HEK293 (cell line): ENCODE measurements around the gene BRCA2.

ENCODE experiments used
- CTCF ChIA-PET: fragments of 350-600 bp; formaldehyde crosslinking; extraction: SDS; loops from one replicate; lab custom pipeline; 2021; ENCODE audit warnings: antibody characterized with exemption; lab: Yijun Ruan, JAX
- POLR2A ChIA-PET: fragments of 300-600 bp; formaldehyde crosslinking; extraction: SDS; loops from one replicate; lab custom pipeline; 2020; ENCODE audit warnings: antibody characterized with exemption, inconsistent platforms; lab: Yijun Ruan, JAX
- H3K27ac ChIP-seq: fragments of 200-500 bp; sonication (Bioruptor generic); 2 replicates; pipeline ENCODE4 v1.5.1; 2014; ENCODE audit warnings: low read depth, low read length, control low read depth, inconsistent platforms; ENCODE audit errors: extremely low read depth
- H3K36me3 ChIP-seq, 2 experiments: fragments of 200-500 bp in 1 of 2; sonication (Bioruptor generic) in 1 of 2; 1 replicate in 1 of 2; 2 replicates in 1 of 2; pipeline ENCODE4 v1.5.1; 2014 to 2017; ENCODE audit warnings: inconsistent platforms in 2 of 2, low read length in 2 of 2; ENCODE audit not compliant: control insufficient read depth in 2 of 2, insufficient read depth in 1 of 2
- H3K4me1 ChIP-seq: fragments of 200-500 bp; sonication (Bioruptor generic); 2 replicates; pipeline ENCODE4 v1.5.1; 2014; ENCODE audit warnings: mild to moderate bottlenecking, low read length, inconsistent platforms; ENCODE audit not compliant: control insufficient read depth, insufficient read depth
- H3K4me3 ChIP-seq: 2 replicates; pipeline ENCODE4 v1.5.1; 2011; ENCODE audit warnings: low read depth, mild to moderate bottlenecking, control low read depth, low read length, moderate library complexity
- H3K9me3 ChIP-seq: fragments of 200-500 bp; sonication (Bioruptor generic); 2 replicates; pipeline ENCODE4 v1.5.1; 2014; ENCODE audit warnings: low read depth, low read length, inconsistent platforms; ENCODE audit not compliant: control insufficient read depth, insufficient read depth
- BCL11A ChIP-seq: fragments of 450-650 bp; formaldehyde crosslinking; IDR thresholded peaks from 2 replicates; pipeline ENCODE4 v1.5.1; 2016; ENCODE audit warnings: low read depth, missing biosample characterization, missing genetic modification characterization
- CTCF ChIP-seq: fragments of 450-650 bp; formaldehyde crosslinking; IDR thresholded peaks from 2 replicates; pipeline ENCODE4 v1.5.1; 2016; ENCODE audit warnings: missing biosample characterization, missing genetic modification characterization
- HOXD13 ChIP-seq: sonication (generic); formaldehyde crosslinking; IDR thresholded peaks from 2 replicates; pipeline ENCODE4 v1.8.0; 2022; ENCODE audit warnings: missing genetic modification reagents, borderline replicate concordance
- IKZF3 ChIP-seq: fragments of 450-650 bp; IDR thresholded peaks from 2 replicates; pipeline ENCODE4 v1.5.0; 2018; ENCODE audit warnings: missing biosample characterization, mild to moderate bottlenecking, missing genetic modification characterization, moderate library complexity
- REPIN1 ChIP-seq: fragments of 450-650 bp; formaldehyde crosslinking; IDR thresholded peaks from 2 replicates; pipeline ENCODE4 v1.5.1; 2017; ENCODE audit warnings: missing biosample characterization, missing genetic modification characterization, low read depth
- SALL2 ChIP-seq: fragments of 450-650 bp; formaldehyde crosslinking; IDR thresholded peaks from 2 replicates; pipeline ENCODE4 v1.5.0; 2017; ENCODE audit warnings: missing biosample characterization, mild to moderate bottlenecking, missing genetic modification characterization, borderline replicate concordance
- TCF7L2 ChIP-seq: IDR thresholded peaks from 2 replicates; pipeline ENCODE4 v1.6.1; 2011; ENCODE audit warnings: low read depth, mild to moderate bottlenecking, inconsistent platforms, low read length, moderate library complexity, borderline replicate concordance
- ZBTB7A ChIP-seq: fragments of 450-650 bp; formaldehyde crosslinking; IDR thresholded peaks from 2 replicates; pipeline ENCODE4 v1.5.1; 2016; ENCODE audit warnings: low read depth, missing biosample characterization, missing genetic modification characterization
- ZEB2 ChIP-seq: fragments of 450-650 bp; formaldehyde crosslinking; IDR thresholded peaks from 2 replicates; pipeline ENCODE4 v1.5.1; 2016; ENCODE audit warnings: missing biosample characterization, missing genetic modification characterization
- ZFP37 ChIP-seq: fragments of 450-650 bp; formaldehyde crosslinking; IDR thresholded peaks from 2 replicates; pipeline ENCODE4 v1.5.1; 2016; ENCODE audit warnings: missing biosample characterization, missing genetic modification characterization
- ZNF132 ChIP-seq: fragments of 450-650 bp; formaldehyde crosslinking; IDR thresholded peaks from 2 replicates; pipeline ENCODE4 v1.5.1; 2017; ENCODE audit warnings: missing biosample characterization, missing genetic modification characterization, borderline replicate concordance
- ZNF221 ChIP-seq: fragments of 450-650 bp; formaldehyde crosslinking; IDR thresholded peaks from 2 replicates; pipeline ENCODE4 v1.5.1; 2017; ENCODE audit warnings: missing biosample characterization, missing genetic modification characterization, borderline replicate concordance
- ZNF223 ChIP-seq: fragments of 450-650 bp; formaldehyde crosslinking; IDR thresholded peaks from 2 replicates; pipeline ENCODE4 v1.5.1; 2016; ENCODE audit warnings: missing biosample characterization, missing genetic modification characterization
- ZNF26 ChIP-seq: fragments of 450-650 bp; formaldehyde crosslinking; IDR thresholded peaks from 2 replicates; pipeline ENCODE4 v1.5.1; 2016; ENCODE audit warnings: missing biosample characterization, missing genetic modification characterization
- ZNF350 ChIP-seq: fragments of 450-650 bp; formaldehyde crosslinking; IDR thresholded peaks from 2 replicates; pipeline ENCODE4 v1.5.0; 2017; ENCODE audit warnings: missing biosample characterization, mild to moderate bottlenecking, missing genetic modification characterization
- ZNF426 ChIP-seq: fragments of 450-650 bp; formaldehyde crosslinking; IDR thresholded peaks from 2 replicates; pipeline ENCODE4 v1.5.1; 2017; ENCODE audit warnings: missing biosample characterization, missing genetic modification characterization, mild to moderate bottlenecking, inconsistent platforms, moderate library complexity
- ZNF510 ChIP-seq: fragments of 450-650 bp; formaldehyde crosslinking; IDR thresholded peaks from 2 replicates; pipeline ENCODE4 v1.5.1; 2018; ENCODE audit warnings: mild to moderate bottlenecking, missing genetic modification characterization, missing biosample characterization; ENCODE audit not compliant: insufficient replicate concordance
- ZNF529 ChIP-seq: fragments of 450-650 bp; formaldehyde crosslinking; IDR thresholded peaks from 2 replicates; pipeline ENCODE4 v1.5.1; 2017; ENCODE audit warnings: missing genetic modification characterization, missing biosample characterization; ENCODE audit not compliant: insufficient replicate concordance
- ZNF670 ChIP-seq: fragments of 450-650 bp; formaldehyde crosslinking; IDR thresholded peaks from 2 replicates; pipeline ENCODE4 v1.5.1; 2016; ENCODE audit warnings: missing biosample characterization, missing genetic modification characterization, low read depth
- ZNF692 ChIP-seq: fragments of 450-650 bp; formaldehyde crosslinking; IDR thresholded peaks from 2 replicates; pipeline ENCODE4 v1.5.1; 2016; ENCODE audit warnings: missing biosample characterization, missing genetic modification characterization
- ZNF704 ChIP-seq: fragments of 450-650 bp; formaldehyde crosslinking; IDR thresholded peaks from 2 replicates; pipeline ENCODE4 v1.5.1; 2016; ENCODE audit warnings: missing biosample characterization, missing genetic modification characterization
- TF ChIP-seq, protein P1 (sequence below): fragments of 450-650 bp; formaldehyde crosslinking; IDR thresholded peaks from 2 replicates; pipeline ENCODE4; 2016; ENCODE audit warnings: missing biosample characterization, missing genetic modification characterization

BRCA2 gene

DNA sequence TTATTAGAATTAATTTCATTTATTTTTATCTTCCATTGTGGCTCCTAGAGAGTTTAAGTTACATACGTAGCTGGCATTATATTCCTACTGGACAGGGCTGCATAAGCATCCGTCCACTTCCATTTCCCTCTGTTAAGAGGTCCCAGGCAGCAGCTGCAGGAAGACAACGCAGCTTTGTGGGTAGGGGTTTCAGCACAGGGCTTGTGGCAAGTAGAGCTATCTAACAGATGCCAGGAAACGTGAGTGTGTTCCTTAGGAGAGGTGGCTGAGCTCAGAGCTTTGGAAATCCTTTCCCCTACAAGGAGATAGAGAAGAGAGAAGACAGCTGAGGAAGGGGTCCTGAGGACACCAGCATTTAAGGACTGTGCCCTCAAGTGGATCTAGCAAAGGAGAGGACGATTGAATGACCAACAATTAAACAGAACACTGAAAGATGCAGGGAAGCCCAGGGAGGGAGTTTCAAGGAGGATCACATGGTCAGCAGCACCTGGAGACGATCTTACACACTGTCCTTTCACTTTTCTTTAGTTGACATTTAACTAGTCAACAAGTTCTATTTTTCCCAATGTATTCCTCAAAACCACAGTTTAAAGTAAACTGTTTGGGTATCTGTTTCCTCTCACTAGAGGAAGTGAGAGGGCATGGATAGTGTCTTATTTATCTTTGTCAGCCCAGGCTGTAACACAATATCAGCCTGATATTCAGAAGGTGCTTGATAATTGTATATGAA, 114.9 kb downstream of the BRCA2 start:
- Histone ChIP-seq H3K4me3 (no peak overlapping the region), H3K27ac (no peak overlapping the region), H3K9me3 (no peaks in the 10 kb centered on the region), H3K4me1 (no peaks in the 10 kb centered on the region), H3K36me3 (peaks cover 0 to 7% of the 10 kb centered on the region in 2 experiments; a peak in 1 of 3 replicates)
- no peak for TF ChIP-seq ZNF704 (tag by site-specific recombination)
- no peak for TF ChIP-seq ZNF529
- ChIA-PET POLR2A (no interaction called here), CTCF (no interaction called here)

DNA sequence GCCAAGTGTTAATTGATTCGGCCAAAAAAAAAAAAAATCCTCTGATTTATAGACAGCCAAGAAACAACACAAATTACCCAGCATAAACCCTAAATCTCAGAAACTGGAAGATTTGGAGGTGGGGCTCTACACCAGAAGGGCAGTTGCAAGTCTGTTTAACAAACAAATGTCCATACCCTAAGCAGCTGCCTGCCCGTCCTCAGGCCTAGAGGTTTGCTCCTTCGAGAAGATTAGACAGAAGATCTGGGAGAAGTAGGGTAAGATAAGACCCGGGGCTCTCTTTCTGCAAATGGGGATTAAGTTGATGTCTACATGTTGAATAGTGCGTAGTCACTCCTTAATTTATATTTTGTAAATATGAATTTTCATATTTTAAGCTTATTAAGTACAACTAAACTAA, 116.1 kb downstream of the BRCA2 start:
- TF ChIP-seq ZNF221 (tag by site-specific recombination) = no peak
- TF ChIP-seq ZNF670 (tag by site-specific recombination) = no peak
- no peak for TF ChIP-seq HOXD13 (CRISPR knock-in tag)
- TF ChIP-seq ZNF426 (tag by site-specific recombination) = no peak
- TF ChIP-seq ZNF223 (tag by site-specific recombination) = no peak
- no peak for TF ChIP-seq REPIN1 (tag by site-specific recombination)
- no peak for TF ChIP-seq ZEB2 (tag by site-specific recombination)
- TF ChIP-seq, protein P1, sequence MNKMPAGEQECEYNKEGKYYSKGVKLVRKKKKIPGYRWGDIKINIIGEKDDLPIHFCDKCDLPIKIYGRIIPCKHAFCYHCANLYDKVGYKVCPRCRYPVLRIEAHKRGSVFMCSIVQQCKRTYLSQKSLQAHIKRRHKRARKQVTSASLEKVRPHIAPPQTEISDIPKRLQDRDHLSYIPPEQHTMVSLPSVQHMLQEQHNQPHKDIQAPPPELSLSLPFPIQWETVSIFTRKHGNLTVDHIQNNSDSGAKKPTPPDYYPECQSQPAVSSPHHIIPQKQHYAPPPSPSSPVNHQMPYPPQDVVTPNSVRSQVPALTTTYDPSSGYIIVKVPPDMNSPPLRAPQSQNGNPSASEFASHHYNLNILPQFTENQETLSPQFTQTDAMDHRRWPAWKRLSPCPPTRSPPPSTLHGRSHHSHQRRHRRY (tag by site-specific recombination) = no peak
- TF ChIP-seq ZNF704 (tag by site-specific recombination) = no peak
- no peak for TF ChIP-seq ZNF132
- no peak for TF ChIP-seq SALL2 (tag by site-specific recombination)
- no peaks in the 10 kb centered on the region for H3K4me1 ChIP-seq
- POLR2A ChIA-PET = no interaction called here
- no peaks in the 10 kb centered on the region for H3K9me3 ChIP-seq
- peaks cover 0 to 7% of the 10 kb centered on the region in 2 experiments; a peak in 1 of 3 replicates for H3K36me3 ChIP-seq
- CTCF ChIA-PET = interaction anchor here (0.6 kb wide), 3 partner anchors 16 to 545 kb away, joined by 3 read pairs; no protein-coding TSS in a partner anchor
- no peak overlapping the region for H3K27ac ChIP-seq
- H3K4me3 ChIP-seq = no peak overlapping the region

GRCh38 chr13:32432856-32433255, 117.5 kb downstream of the BRCA2 start:
- POLR2A ChIA-PET = no interaction called here
- TF ChIP-seq REPIN1 (tag by site-specific recombination) = no peak
- TF ChIP-seq ZFP37 (tag by site-specific recombination) = no peak
- no peak for TF ChIP-seq TCF7L2
- no peak for TF ChIP-seq ZNF510 (tag by site-specific recombination)
- no peak for TF ChIP-seq ZNF426 (tag by site-specific recombination)
- TF ChIP-seq CTCF (tag by site-specific recombination) = no peak
- no peak for TF ChIP-seq BCL11A (tag by site-specific recombination)
- TF ChIP-seq IKZF3 (tag by site-specific recombination) = no peak
- TF ChIP-seq ZNF692 = no peak
- no peak for TF ChIP-seq ZNF26
- no peak for TF ChIP-seq ZBTB7A (tag by site-specific recombination)
- no peak for TF ChIP-seq ZNF350 (tag by site-specific recombination)

More at GRCh38 chr13:32432856-32433255, 117.5 kb downstream of the BRCA2 start:
- Histone ChIP-seq H3K4me3 (no peak overlapping the region), H3K27ac (no peak overlapping the region), H3K4me1 (no peaks in the 10 kb centered on the region), H3K36me3 (peaks cover 0 to 11% of the 10 kb centered on the region in 2 experiments; a peak in 1 of 3 replicates), H3K9me3 (no peaks in the 10 kb centered on the region)
- CTCF ChIA-PET = no interaction called here
